HG02763 (cell line): Measurements from ENCODE around the gene BLNK.
"Not testable (repeated sequence)": the region's sequence is repeated elsewhere in the genome, so short reads cannot be mapped to it uniquely, and the experiment has no call there.

Experiments used
- ATAC-seq: cut with Tn5 transposase; IDR thresholded peaks from one replicate; pipeline ENCODE4 v1.9.1; 2021; ENCODE audit warnings: mild to moderate bottlenecking, moderate library complexity; ENCODE audit not compliant: unreplicated experiment

BLNK gene

GRCh38 chr10:96230527-96230926 lies 40.8 kb downstream of the BLNK start:
- ATAC-seq, result no peak

- ATAC-seq, result peak; percentile 41
Observed at GRCh38 chr10:96229568-96230030, 41.8 kb downstream of the BLNK start.

GRCh38 chr10:96228408-96228994 lies 42.9 kb downstream of the BLNK start:
- ATAC-seq, result no peak

- ATAC-seq, result no peak
Observed at GRCh38 chr10:96227206-96227605, 44.2 kb downstream of the BLNK start.

GRCh38 chr10:96225119-96225518 lies 46.2 kb downstream of the BLNK start:
- no peak for ATAC-seq

GRCh38 chr10:96222908-96223307 lies 48.5 kb downstream of the BLNK start:
- no peak for ATAC-seq

- no peak for ATAC-seq
Observed at GRCh38 chr10:96222441-96222840, 48.9 kb downstream of the BLNK start.

GRCh38 chr10:96218826-96219225 lies 52.5 kb downstream of the BLNK start:
- ATAC-seq, result no peak

- ATAC-seq, result no peak
Observed at GRCh38 chr10:96217711-96218110, 53.7 kb downstream of the BLNK start.

GRCh38 chr10:96216775-96217174 lies 54.6 kb downstream of the BLNK start:
- ATAC-seq, result no peak

GRCh38 chr10:96212911-96213310 lies 58.5 kb downstream of the BLNK start:
- no peak for ATAC-seq

- ATAC-seq, result no peak
Observed at GRCh38 chr10:96211764-96212163, 59.6 kb downstream of the BLNK start.

- ATAC-seq, result no peak
Observed at GRCh38 chr10:96208946-96209345, 62.4 kb downstream of the BLNK start.

- no peak for ATAC-seq
Observed at GRCh38 chr10:96208271-96208670, 63.1 kb downstream of the BLNK start.

GRCh38 chr10:96205580-96205979 lies 65.8 kb downstream of the BLNK start:
- ATAC-seq, result no peak

GRCh38 chr10:96201525-96201924 lies 69.8 kb downstream of the BLNK start:
- ATAC-seq, result no peak

- not testable (repeated sequence) for ATAC-seq
Observed at GRCh38 chr10:96189505-96189904, 81.9 kb downstream of the BLNK start.

- no peak for ATAC-seq
Observed at GRCh38 chr10:96188916-96189315, 82.5 kb downstream of the BLNK start.

- ATAC-seq, result no peak
Observed at GRCh38 chr10:96188421-96188820, 82.9 kb downstream of the BLNK start.

GRCh38 chr10:96176985-96177384 lies 94.4 kb downstream of the BLNK start:
- ATAC-seq, result no peak

GRCh38 chr10:96172666-96173065 lies 98.7 kb downstream of the BLNK start:
- no peak for ATAC-seq

GRCh38 chr10:96170230-96170629 lies 101.1 kb downstream of the BLNK start:
- ATAC-seq, result no peak

GRCh38 chr10:96168546-96168945 lies 102.8 kb downstream of the BLNK start:
- ATAC-seq, result no peak
